HG02981 (cell line): ENCODE results near the gene TRMT2A.
A peak's percentile ranks its signal among the peaks of the same experiment; 100 is the strongest.

Source experiments
- ATAC-seq: cut with Tn5 transposase; IDR thresholded peaks from one replicate; pipeline ENCODE4 v1.9.1; 2021; ENCODE audit warnings: mild to moderate bottlenecking, moderate library complexity; ENCODE audit not compliant: unreplicated experiment

TRMT2A gene

GRCh38 chr22:20123366-20124082 is 6.5 kb upstream of the TRMT2A start:
- no peak for ATAC-seq

GRCh38 chr22:20121856-20122415 is 4.9 kb upstream of the TRMT2A start:
- no peak for ATAC-seq

- ATAC-seq, result no peak
These were observed 1.4 kb upstream of the TRMT2A start for GRCh38 chr22:20118300-20119020.

- peak; percentile 16 for ATAC-seq
These were observed 740 bp upstream of the TRMT2A start for GRCh38 chr22:20117633-20118299.

- ATAC-seq, result no peak
These were observed 563 bp downstream of the TRMT2A start for GRCh38 chr22:20116376-20116950.

- no peak for ATAC-seq
These were observed 1.2 kb downstream of the TRMT2A start, which contains the start of gene RANBP1 for GRCh38 chr22:20115691-20116375. TSS of gene RANBP1 (plus strand) at chr22:20116104. CDS start at chr22:20116185, 81 bp downstream.

GRCh38 chr22:20114506-20115475 is 2.2 kb downstream of the TRMT2A start:
- ATAC-seq, result no peak

DNA sequence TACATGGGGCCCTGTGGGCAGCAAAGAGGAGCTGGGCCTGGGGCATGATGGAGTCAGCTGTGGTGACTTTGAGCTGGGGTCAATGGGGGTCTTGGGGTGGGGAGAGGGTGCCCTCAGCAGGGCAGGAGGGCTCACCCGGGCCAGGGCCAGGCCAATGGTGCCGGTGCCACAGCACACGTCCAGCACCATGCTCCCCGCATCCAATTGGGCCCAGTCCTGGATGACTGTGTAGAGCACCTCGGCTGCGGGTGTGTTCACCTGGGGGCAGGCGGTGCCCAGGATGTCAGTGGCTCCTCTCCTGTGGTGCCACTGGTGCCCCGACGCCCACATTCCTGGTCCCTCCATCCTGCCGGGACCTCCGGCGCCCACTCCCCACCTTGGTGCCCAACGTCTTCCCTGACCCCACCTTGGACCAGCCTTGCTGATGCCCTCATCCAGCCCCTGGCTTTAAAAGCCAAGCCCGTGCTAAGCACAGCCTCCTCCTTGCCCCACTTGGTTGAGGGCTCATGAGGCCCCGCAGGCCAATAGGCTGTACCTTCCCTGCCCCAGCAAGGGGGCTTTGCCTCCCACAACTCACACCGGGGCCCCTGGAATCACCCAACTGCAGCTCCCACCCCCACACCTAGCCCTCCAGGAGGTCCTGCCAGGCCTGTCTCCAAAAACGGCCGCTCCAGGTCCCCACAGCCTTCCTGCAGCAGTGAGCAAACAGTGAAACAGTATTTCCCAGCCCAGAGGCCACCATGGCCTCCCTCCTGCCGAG is 3.3 kb downstream of the TRMT2A start:
- ATAC-seq, result no peak

DNA sequence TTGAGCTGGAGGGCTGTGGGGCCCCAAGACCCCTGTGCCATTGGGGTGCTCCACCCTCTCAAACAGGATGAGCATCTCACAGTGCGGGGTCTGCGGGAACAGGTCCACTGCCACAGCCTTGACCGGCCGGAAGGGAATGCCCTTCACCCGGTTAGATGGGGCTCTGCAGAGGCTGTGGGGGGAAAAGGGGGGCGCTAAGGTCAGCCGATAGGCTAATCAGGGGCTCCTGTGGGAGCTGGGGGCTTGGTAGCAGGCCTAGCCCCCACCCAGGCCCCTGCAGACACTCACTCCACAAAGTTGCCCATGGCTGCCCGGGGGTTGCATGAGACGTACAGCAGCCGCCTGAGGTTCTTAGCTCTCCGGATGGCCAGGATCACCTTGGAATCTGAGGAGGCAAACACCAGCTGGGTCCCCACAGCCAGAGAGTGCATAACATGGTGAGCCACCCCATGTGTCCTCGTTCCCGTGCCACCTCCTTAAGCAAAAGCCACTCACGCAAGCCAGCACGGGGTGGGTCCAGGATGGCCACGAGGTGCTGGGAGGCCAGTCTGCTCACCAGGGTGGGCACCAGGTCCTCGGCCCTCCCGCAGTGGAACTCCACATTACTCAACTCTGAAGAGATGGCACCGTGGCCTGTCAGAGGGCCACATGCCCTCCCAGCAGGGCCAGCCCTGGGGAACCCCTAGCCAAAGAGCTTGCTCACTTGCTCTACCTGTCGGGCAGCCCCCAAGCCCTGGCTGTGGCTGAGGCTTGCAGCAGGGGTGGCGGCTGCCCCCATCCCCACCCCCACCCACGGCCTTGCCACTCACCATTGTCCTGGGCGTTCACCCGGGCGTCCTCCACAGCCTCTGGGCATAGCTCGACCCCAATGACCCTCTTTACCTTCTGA is 4.2 kb downstream of the TRMT2A start:
- ATAC-seq, result no peak

DNA sequence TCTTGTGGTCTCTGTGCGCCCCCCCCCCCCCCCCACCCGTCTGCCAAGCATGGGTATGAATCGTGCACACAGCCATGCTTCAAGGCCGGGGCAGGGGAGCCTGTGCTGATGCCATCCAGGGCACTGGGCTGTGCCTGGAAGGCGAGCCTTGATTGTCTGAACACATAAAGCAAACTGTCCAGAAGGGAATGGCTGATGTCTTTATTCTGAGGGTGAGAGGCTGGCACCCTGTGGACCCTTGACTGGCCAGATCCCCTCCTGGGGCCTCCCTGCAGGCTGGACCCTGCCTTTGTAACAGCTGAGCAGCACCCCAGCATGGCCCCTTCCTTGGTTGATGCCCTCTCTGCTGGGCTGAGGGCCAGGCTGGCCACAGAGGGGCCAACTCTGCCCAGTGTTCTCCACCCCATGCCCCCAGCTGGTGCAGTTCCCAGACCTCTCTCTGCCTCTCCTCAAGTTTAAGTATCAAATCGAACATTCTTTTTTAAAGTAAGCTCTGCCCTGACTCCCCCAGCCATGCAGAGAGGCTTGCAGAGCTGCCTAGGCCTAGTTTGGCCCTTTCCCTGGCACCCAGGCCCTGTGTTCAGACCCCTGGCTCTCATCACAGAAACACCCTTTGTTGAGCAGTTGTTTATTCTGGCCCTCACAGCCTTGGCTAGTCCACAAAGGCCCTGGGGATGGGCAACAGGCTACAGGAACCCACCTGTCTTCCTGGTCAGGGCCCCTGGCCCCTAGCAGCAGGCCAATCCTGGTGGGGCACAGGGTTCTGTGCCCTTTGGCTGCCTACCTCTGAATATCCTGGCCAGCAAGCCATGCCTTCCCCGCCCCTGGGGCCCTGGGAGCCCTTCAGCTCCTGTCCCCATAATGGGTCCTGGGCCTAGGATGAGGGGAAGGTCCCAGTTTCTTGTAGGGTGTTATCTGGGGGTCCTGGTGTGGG is 5.1 kb downstream of the TRMT2A start:
- no peak for ATAC-seq

DNA sequence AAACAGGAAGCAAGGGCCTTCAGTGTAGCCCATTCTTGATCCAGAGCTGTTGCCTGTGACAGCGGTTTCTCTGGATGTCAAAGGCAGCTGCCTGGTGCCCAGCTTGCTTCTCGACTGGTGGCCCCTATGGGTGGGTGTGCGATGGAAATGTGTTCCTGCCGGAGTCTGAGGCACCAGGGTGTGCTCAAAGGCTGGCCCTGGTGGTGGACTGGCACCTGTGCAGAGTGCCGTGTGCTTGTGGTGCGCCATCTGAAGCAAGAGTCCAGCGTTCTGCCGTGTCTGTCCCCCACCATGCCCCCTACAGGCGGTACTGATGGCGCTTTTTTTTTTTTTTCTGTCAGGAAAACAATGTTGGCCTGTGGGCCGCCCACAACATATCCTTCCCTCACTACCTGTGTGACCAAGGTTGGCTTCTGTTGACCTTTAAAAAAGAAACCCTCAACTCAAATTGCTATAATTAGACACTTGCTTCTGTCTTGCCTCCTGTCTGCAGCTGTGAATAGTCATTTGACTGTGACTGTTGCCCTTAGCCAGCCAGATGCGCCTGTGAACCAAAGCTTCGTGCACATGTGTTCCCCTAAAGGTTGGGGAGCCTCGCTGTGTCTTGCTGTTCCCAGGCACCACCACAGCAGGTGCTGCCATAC is 5.9 kb downstream of the TRMT2A start:
- ATAC-seq, result no peak

DNA sequence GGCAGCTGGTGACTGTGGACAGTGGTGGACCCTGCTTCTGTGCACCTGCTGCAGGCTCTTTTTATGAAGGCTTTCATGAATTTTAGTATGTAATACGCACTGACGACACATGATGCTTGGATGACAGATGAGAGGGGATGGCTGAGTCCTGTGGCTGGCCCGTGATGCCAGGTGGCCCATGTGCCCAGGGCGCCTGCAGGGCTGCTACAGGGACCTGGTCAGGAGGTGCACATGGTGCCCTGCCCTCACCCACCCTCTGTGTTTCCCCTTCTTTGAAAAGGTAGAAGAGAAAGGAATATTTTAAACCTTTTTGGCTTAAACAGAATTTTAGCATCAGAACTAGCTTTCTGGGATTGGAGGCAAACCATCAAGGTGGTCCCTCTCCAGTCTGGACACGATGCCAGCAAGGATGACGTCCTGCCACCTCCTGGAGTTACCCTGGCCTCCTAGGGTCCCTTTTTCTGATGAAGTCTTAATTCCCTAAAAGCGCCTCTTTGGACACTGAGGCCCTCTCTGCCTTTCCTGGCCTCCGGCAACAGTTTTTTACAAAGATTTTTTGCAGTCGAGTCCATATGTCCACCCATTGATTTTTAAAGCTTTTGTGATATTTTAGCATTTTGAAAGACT is 6.6 kb downstream of the TRMT2A start:
- no peak for ATAC-seq

DNA sequence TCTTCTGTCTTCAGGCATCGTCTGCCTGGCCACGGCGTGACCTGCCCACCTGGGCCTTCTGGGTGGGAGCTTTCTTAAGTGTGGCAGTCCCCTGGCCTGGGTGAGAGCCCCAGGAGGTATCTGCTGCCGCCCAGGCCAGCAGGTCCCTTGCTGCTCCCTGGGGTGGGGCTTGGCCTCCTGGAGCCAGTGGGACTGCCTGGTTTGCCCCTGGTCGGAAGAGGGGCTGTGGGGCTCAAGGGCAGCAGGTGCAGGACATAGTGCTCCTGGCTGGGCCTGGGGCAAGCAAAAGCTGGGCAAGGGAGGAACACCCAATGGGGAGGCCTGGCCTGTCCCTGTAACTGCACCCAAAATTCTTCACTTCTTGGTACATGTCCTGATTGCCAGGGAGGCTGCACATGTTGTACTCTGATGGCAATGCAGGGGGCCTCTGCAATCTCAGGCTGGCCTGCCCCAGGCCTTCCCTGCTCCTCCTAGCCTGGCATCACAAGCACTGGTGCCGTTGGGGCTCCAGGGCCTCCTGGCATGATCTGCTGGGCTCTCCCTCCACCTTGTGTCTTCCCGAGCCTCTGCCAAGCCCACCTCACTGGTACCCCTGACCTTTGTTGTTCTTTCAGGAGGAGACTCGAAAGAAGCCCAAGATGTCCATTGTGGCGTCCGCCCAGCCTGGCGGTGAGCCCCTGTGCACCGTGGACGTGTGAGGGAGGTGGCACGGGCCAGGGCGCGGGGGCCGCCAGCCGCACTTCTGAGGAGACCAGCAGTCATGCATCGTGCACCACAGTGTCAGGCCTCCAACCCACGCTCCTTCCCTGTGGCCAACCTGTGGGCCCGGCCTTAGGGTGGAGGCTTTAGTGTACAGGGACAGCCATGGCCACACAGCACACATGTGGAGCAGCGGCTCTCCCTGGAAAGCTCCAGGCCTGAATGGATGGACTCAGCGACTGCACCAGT is 7.3 kb downstream of the TRMT2A start:
- ATAC-seq, result no peak

DNA sequence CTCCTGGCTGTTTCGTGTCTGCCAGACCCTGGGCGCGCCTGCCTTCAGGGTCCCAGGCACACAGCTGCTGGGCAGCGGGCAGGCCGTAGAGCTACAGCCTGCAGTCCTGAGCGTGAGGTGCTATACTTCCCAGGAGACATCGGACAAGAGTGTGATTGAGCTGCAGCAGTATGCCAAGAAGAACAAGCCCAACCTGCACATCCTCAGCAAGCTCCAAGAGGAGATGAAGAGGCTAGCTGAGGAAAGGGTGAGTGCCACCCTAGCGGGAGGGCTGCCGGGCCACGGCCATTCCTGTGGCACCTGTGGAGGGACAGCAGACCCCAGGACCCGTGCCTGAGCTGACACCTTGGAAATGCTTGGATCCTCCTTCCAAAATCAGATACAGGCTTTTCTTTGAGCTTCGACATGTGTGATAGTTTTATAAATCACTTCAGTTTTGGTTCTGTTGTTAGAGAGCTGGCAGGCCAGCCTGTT is 8.2 kb downstream of the TRMT2A start:
- ATAC-seq, result no peak
